Loucy (cell line): ENCODE data around the gene CRYBG2.

Experiments
- CTCF ChIP-seq: fragments of 200-600 bp; sonication (generic); conservative IDR thresholded peaks from 2 replicates; pipeline ENCODE4 v1.5.1; 2014; ENCODE audit warnings: mild to moderate bottlenecking, antibody characterized with exemption, low read length
- EZH2phosphoT487 ChIP-seq: fragments of 200-600 bp; IDR thresholded peaks from 2 replicates; pipeline ENCODE4 v1.6.1; 2018; ENCODE audit warnings: antibody characterized with exemption, mild to moderate bottlenecking, moderate library complexity, borderline replicate concordance

GRCh38 chr1:26375081-26375480 is 21.2 kb upstream of the CRYBG2 start:
- no peak for TF ChIP-seq CTCF
- no peak for TF ChIP-seq EZH2phosphoT487
